ENCODE measurements around the gene SNTG2. TPM values are rescaled to one million over a fixed set of nuclear protein-coding genes. Genes with fewer than 3 reads are reported as not detected.

The SNTG2 gene
- polyA plus RNA-seq, 1 experiment, result 0.31 TPM

DNA sequence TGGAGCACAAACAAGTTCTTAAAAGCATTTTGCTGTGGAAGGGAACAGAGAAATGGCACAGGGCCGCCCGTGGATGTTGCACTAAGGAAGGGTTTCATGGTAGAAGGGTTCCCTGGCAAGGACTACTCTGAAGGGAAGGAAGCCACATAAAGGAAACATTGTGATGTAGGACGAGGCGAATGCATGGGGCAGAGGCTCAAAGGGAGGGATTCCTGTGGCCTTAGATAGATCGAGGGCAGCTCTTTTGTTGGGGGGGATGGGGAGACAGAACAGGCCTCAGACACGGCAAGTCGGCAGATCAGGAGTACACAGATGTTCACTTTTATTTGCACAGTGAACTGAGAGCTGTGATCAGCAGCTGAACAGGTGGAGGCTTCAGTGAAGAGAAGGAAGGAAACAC, 205.4 kb downstream of the SNTG2 start:
- TF ChIP-seq, protein P1, sequence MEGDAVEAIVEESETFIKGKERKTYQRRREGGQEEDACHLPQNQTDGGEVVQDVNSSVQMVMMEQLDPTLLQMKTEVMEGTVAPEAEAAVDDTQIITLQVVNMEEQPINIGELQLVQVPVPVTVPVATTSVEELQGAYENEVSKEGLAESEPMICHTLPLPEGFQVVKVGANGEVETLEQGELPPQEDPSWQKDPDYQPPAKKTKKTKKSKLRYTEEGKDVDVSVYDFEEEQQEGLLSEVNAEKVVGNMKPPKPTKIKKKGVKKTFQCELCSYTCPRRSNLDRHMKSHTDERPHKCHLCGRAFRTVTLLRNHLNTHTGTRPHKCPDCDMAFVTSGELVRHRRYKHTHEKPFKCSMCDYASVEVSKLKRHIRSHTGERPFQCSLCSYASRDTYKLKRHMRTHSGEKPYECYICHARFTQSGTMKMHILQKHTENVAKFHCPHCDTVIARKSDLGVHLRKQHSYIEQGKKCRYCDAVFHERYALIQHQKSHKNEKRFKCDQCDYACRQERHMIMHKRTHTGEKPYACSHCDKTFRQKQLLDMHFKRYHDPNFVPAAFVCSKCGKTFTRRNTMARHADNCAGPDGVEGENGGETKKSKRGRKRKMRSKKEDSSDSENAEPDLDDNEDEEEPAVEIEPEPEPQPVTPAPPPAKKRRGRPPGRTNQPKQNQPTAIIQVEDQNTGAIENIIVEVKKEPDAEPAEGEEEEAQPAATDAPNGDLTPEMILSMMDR (IDR thresholded peaks at IDR 0.05; ENCODE audit: insufficient read depth, low read depth, low read length), result no peak
- ChIA-PET CTCF (no interaction called here), POLR2A (no interaction called here)
- Histone ChIP-seq H3K36me3 (ENCODE audit: control insufficient read depth, insufficient read depth, low read length) (no peaks in the 10 kb centered on the region), H3K27me3 (ENCODE audit: control insufficient read depth, insufficient read depth, low read length) (no peaks in the 10 kb centered on the region), H3K4me3 (ENCODE audit: low read depth, low read length) (no peak overlapping the region)
- DNase-seq (ENCODE audit: low read depth), result no peak

DNA sequence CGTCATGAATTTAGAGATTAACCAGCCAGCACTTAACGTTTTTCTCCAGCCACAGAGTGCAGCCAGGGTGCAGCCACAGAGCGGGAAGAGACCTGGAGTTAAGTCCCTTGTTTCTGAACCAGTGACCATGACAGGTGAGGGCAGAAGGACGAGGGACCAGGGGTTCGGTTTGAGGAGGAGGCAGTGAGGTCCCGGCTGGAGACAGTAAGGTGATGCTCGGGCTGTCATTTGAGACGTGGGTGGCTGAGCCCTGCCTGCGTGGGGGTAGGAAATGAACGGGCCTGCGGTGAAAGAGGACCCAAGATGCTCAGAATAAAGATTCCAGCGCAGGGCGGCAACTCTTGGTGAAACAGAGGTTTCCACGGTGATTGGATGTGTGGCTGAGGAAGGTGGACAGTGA, 205.9 kb downstream of the SNTG2 start:
- ChIA-PET CTCF (no interaction called here), POLR2A (no interaction called here)
- H3K4me3 ChIP-seq (ENCODE audit: low read depth, low read length), result no peak overlapping the region
- no peak for DNase-seq (ENCODE audit: low read depth)
- H3K27me3 ChIP-seq (ENCODE audit: control insufficient read depth, insufficient read depth, low read length), result no peaks in the 10 kb centered on the region
- TF ChIP-seq, protein P1 (IDR thresholded peaks at IDR 0.05; ENCODE audit: insufficient read depth, low read depth, low read length), result no peak
- no peaks in the 10 kb centered on the region for H3K36me3 ChIP-seq (ENCODE audit: control insufficient read depth, insufficient read depth, low read length)

DNA sequence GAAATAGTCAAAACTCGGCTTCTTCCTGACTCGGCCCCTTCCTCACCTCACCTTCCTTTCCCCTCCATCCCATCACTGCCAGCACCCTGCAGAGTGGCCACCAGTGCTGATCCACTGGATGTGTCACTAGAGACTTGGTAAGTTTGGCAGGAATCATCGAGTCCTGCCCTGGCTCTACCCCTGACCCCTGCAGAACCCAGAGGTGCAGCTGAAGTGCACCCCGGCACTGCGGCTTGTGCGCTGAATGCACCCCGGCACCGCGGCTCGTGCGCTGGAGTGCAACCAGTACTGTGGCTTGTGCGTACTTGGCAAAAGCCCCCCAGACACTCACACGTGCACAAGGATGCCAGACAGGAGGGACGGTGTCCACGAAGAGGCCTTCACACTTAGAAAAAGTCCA, 206.5 kb downstream of the SNTG2 start:
- CTCF ChIA-PET, result no interaction called here

DNA sequence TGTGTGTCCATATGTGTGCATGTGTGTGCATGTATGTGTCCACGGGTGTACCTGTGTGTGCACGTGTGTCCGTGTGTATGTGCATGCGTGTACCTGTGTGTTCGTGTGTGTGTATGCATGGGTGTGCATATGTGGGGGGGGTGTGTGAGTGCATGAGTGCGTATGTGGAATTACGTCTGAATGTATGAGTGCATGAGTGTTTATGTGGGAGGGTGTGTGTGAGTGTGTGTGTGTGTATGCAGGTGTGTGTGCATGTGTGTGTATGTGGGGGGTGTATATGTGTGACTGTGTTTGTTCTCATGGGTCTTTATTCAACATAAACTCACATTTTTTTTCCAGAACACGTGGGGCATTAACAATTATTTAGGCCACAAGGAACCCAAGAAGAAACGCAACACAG, 208.4 kb downstream of the SNTG2 start:
- Histone ChIP-seq H3K4me3 (ENCODE audit: low read depth, low read length) (no peak overlapping the region), H3K27me3 (ENCODE audit: control insufficient read depth, insufficient read depth, low read length) (no peaks in the 10 kb centered on the region), H3K36me3 (ENCODE audit: control insufficient read depth, insufficient read depth, low read length) (no peaks in the 10 kb centered on the region)
- CTCF ChIA-PET, result no interaction called here
- DNase-seq (ENCODE audit: low read depth), result no peak
- POLR2A ChIA-PET, result no interaction called here
- TF ChIP-seq, protein P1 (IDR thresholded peaks at IDR 0.05; ENCODE audit: insufficient read depth, low read depth, low read length), result no peak

More for the DNA sequence above, 206.5 kb downstream of the SNTG2 start:
- POLR2A ChIA-PET, result no interaction called here
- TF ChIP-seq, protein P1 (IDR thresholded peaks at IDR 0.05; ENCODE audit: insufficient read depth, low read depth, low read length), result no peak
- H3K4me3 ChIP-seq (ENCODE audit: low read depth, low read length), result no peak overlapping the region
- H3K27me3 ChIP-seq (ENCODE audit: control insufficient read depth, insufficient read depth, low read length), result no peaks in the 10 kb centered on the region
- H3K36me3 ChIP-seq (ENCODE audit: control insufficient read depth, insufficient read depth, low read length), result no peaks in the 10 kb centered on the region
- no peak for DNase-seq (ENCODE audit: low read depth)

DNA sequence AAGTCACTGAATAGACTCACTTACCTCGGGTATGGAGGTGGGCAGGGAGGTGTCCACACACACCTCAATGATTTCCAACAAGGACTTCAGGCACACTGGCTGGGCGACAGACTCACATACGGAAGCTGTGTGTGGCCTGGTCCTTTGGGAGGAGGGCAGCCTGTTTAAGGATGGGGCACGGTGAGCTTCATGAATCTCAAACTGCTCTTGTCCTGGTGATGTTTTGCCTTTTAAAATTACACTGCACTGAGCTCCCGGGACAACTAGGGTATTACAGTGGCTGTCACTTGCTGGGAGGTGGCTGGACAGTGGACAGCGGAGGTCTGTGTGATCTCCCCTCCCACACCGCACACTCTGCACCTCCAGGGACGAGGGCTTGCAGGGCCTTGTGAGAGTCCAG, 211.6 kb downstream of the SNTG2 start:
- Histone ChIP-seq H3K4me3 (ENCODE audit: low read depth, low read length) (no peak overlapping the region), H3K36me3 (ENCODE audit: control insufficient read depth, insufficient read depth, low read length) (no peaks in the 10 kb centered on the region), H3K27me3 (ENCODE audit: control insufficient read depth, insufficient read depth, low read length) (no peaks in the 10 kb centered on the region)
- POLR2A ChIA-PET, result no interaction called here
- no peak for DNase-seq (ENCODE audit: low read depth)
- CTCF ChIA-PET, result no interaction called here
- TF ChIP-seq, protein P1 (IDR thresholded peaks at IDR 0.05; ENCODE audit: insufficient read depth, low read depth, low read length), result no peak

Measured in BJ (cell line).